ENCODE measurements around the gene ARMC10.
A peak's percentile ranks its signal among the peaks of the same experiment; 100 is the strongest.
"Not testable (repeated sequence)": the region's sequence is repeated elsewhere in the genome, so short reads cannot be mapped to it uniquely, and the experiment has no call there.

Gene ARMC10

GRCh38 chr7:103129702-103130549 is 55.0 kb downstream of the ARMC10 start:
- DNase-seq: no peak

GRCh38 chr7:103130901-103131624 is 56.1 kb downstream of the ARMC10 start:
- DNase-seq: no peak

GRCh38 chr7:103132995-103133688 is 58.2 kb downstream of the ARMC10 start:
- no peak for DNase-seq

- no peak for DNase-seq
These were observed 60.1 kb downstream of the ARMC10 start for GRCh38 chr7:103134836-103135554.

- DNase-seq: no peak
These were observed 65.1 kb downstream of the ARMC10 start for GRCh38 chr7:103140061-103140460.

GRCh38 chr7:103140685-103141084 is 65.7 kb downstream of the ARMC10 start:
- DNase-seq: no peak

- DNase-seq: no peak
These were observed 66.9 kb downstream of the ARMC10 start for GRCh38 chr7:103141753-103142404.

- no peak for DNase-seq
These were observed 67.6 kb downstream of the ARMC10 start for GRCh38 chr7:103142494-103142893.

- DNase-seq: no peak
These were observed 68.9 kb downstream of the ARMC10 start for GRCh38 chr7:103143868-103144267.

- not testable (repeated sequence) for DNase-seq
These were observed 69.8 kb downstream of the ARMC10 start for GRCh38 chr7:103144754-103145153.

- peak; percentile 71 for DNase-seq
These were observed 73.4 kb downstream of the ARMC10 start for GRCh38 chr7:103148131-103148993.

All from kidney glomerular epithelial cell (primary cell).